Middle frontal gyrus (tissue), 1 donor: ENCODE data around the gene NPEPL1.

Experiments used
- DNase-seq: peaks from one replicate; pipeline ENCODE4 v3.0.0-alpha.2; 2015; ENCODE audit warnings: low spot score; ENCODE audit errors: extremely low spot score

The NPEPL1 gene

DNA sequence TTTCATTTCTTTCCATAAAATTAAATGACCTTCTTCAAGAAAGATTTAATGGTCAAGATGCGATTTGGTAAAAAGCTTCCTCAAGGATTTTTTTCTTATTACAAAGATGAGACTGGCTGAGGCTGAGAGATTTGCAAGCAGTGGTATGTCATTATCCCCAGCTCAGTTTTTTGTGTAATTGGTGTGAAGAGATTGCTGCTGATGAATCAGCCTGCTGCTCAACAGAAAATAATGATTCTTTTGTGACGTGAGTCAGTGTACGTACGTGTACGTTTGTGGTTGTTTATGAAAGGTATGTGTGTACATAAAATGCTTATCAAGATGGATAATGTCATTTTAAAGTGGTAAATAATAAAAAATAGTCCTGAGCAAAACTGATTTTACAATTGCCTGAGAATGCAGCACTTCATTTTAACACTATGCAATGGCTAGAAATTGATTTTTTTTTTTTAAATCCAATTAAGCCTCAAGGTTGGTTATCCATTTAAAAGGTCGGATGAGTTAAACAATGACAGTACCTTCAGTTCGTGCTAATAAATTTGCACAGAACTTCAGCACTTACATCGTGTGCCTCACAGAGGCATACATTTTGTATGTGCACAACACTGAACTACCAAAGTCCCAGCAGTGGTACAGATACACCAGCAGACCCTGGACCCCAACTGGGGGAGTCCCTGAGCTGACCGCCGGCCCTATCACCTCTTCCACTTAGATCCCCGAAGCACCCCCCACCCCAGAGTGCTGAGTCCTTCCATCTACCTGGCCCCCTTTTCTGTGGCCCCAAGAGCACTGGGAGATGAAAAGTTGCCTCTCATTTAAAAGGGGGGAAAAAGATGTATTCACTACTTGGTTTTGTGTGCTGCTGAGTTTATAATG is 9.7 kb upstream of the NPEPL1 start:
- DNase-seq: no peak

DNA sequence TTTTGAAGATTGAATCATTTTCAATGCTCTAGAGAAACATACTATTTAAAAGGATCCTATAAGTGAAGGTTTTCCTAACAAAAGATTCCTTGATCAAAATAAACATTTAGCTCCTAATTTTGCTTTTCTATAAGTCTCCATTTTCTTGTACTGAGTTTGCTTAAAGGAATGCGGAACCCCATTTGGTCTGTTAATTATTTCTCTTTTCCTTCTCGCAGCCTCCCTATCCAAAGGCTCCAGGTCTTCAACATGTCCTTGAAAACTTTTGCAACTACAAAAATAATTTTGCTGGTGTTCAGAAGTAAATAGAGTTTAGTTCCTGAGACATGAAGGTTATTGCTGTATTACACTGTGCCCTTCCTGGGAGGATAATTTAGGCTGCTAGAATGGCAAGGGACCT is 8.3 kb upstream of the NPEPL1 start:
- DNase-seq: no peak

GRCh38 chr20:58685988-58686387 is 6.6 kb upstream of the NPEPL1 start:
- no peak for DNase-seq

- DNase-seq: no peak
Observed at GRCh38 chr20:58688414-58688813, 4.2 kb upstream of the NPEPL1 start.

- no peak for DNase-seq
Observed at GRCh38 chr20:58688840-58689239, 3.8 kb upstream of the NPEPL1 start.

GRCh38 chr20:58690396-58691135 is 2.0 kb upstream of the NPEPL1 start:
- DNase-seq: no peak

GRCh38 chr20:58691773-58692578 is 624 bp upstream of the NPEPL1 start:
- no peak for DNase-seq

DNA sequence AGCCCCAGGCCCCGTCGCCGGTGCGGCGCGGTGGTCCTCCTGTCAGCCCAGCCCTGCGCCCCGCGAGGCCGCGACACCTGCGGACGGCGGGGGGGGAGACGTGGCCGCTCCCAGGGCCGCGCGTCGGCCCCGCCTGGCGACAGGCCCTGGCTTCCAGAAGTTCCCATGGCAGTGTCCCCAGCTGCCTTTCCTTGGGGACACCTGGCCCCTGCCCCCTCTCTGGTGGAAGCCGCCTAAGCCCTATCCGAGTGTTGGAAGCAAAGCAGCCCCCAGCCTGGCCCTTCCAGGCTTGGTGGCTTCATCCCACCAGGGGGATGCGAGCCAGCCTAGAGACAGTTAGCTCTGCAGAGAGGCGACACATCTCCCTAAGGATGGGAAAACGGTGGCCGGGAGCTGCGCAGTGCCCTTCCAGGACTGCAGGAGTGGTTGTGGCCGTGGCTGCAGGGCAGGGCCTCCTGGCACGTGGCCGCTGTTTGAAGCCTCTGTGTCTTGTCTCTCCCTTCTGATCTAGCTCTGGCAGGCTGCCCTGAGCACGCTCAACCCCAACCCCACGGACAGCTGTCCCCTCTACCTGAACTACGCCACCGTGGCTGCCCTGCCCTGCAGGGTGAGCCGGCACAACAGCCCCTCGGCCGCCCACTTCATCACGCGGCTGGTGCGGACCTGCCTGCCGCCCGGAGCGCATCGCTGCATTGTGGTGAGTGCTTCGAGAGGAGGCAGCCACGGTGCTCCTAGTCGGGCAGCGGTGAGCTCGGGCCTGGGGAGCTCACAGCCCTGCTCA is 816 bp downstream of the NPEPL1 start:
- no peak for DNase-seq

- no peak for DNase-seq
Observed at GRCh38 chr20:58694241-58695083, 1.9 kb downstream of the NPEPL1 start.

DNA sequence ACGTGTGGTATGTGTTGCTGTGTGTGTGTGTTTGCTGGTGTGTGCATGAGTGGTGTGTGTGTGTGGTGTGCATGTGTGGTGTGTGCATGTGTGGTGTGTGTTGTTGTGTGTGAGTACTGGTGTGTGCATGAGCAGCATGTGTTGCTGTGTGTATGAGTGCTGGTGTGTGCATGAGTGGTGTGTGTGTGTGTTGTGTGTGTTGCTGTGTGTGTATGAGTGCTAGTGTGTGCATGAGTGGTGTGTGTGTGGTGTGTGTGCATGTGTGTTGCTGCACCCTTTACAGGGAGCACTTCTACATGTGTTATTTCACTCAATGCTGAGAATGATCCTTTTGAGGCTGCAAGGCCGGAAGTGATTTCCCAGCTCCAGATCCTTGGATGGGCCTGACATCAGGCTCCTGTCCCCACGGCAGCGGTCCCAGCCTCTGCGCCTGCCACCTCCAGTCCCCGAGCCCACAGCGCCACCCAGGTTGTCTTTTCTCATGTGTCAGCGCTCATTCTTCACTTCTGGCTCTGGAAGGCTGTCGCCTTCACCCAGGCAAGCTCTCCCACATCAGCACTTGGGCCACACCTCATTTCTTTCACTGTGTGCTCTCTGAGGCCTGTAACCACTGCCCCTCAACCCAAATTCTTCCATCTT is 2.6 kb downstream of the NPEPL1 start:
- no peak for DNase-seq

- no peak for DNase-seq
Observed at GRCh38 chr20:58695895-58696375, 3.3 kb downstream of the NPEPL1 start.

GRCh38 chr20:58696411-58696961 is 3.9 kb downstream of the NPEPL1 start:
- no peak for DNase-seq

DNA sequence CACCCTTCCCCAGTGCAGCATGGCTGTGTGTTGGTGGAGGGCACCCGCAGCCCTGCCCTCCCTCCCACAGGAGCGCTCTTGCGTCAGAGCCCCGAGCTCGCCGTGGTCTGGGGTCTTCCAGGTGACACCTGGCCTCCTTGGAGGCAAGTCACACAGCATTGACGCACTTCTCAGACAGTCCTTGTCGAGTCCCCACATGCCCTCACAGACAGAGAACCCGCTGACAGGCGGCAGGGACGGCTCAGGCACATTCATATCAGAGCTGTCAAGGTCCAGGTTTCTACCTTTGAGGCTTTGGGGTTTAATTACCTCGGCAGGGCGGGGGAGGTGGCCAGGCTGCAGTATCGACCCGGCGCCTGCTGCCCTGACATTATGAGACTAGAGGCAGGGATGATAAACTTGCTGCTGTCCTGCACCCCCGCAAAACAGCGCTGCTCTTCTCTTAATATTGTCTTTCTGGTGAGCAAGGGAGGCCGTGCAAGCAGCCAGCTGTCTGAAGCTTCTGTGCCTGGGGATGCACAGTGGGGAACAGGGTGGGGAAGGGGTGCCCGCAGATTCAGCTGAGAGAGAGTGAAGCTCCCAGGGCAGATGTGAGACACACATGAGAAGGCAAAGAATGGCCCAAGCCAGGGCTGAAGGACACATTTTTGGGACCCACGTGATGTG is 4.7 kb downstream of the NPEPL1 start:
- no peak for DNase-seq

- no peak for DNase-seq
Observed at GRCh38 chr20:58697867-58698703, 5.5 kb downstream of the NPEPL1 start.

- no peak for DNase-seq
Observed at GRCh38 chr20:58698741-58699622, 6.4 kb downstream of the NPEPL1 start.

DNA sequence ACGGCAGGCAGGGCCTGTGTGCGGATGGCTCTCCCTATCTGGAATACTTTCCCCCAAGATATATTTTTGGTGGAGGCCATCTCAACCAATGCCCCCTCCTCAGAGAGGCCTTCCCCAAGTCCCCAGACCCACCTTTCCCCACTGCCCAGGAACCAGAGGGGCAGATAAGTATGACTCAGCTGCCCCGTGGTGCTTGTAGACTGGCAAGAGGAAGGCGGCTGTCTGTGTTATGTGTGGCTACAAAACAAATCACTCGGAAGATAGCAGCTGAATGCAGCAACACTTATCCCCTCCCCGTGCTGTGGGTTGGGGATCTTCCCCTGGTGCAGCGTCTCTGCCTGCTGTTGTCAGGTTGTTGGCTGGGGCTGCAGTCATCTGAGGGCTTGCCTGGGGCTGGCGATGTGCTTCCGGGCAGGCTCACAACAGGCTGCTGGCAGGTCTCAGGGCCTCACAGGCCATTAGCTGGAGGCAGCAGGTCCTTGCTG is 7.1 kb downstream of the NPEPL1 start:
- DNase-seq: no peak
